Measurements from ENCODE around the gene SERPINA5.

The SERPINA5 gene
- total RNA-seq: 0 to 1.5 (median 0) reads per million in 17 experiments

- DNase-seq: peak in 2 of 4 experiments; percentile 4 to 5
Observed at GRCh38 chr14:94581127-94581999, at the start of gene SERPINA5. Gene SERPINA5, plus strand, starts transcription at chr14:94581426. Its CDS starts 5,937 bp downstream, at chr14:94587363.

- no peak for DNase-seq
Observed at GRCh38 chr14:94532447-94532846, 48.8 kb upstream of the SERPINA5 start.

- DNase-seq: no peak
Observed at GRCh38 chr14:94535506-94535905, 45.7 kb upstream of the SERPINA5 start.

GRCh38 chr14:94536836-94537235, 44.4 kb upstream of the SERPINA5 start:
- peak; percentile 5 to 7 (median 6) for DNase-seq

GRCh38 chr14:94538070-94538740, 43.0 kb upstream of the SERPINA5 start:
- DNase-seq: no peak

GRCh38 chr14:94539181-94539580, 42.0 kb upstream of the SERPINA5 start:
- no peak for DNase-seq

- no peak for DNase-seq
Observed at GRCh38 chr14:94540031-94540794, 41.0 kb upstream of the SERPINA5 start.

- no peak for DNase-seq
Observed at GRCh38 chr14:94541234-94541975, 39.8 kb upstream of the SERPINA5 start.

GRCh38 chr14:94542111-94542810, 39.0 kb upstream of the SERPINA5 start:
- no peak for DNase-seq

GRCh38 chr14:94542811-94543440, 38.3 kb upstream of the SERPINA5 start:
- DNase-seq: no peak

- no peak for DNase-seq
Observed at GRCh38 chr14:94543449-94544124, 37.6 kb upstream of the SERPINA5 start.

GRCh38 chr14:94544726-94545125, 36.5 kb upstream of the SERPINA5 start:
- no peak for DNase-seq

GRCh38 chr14:94545131-94545841, 35.9 kb upstream of the SERPINA5 start:
- no peak for DNase-seq

- no peak for DNase-seq
Observed at GRCh38 chr14:94547151-94547680, 34.0 kb upstream of the SERPINA5 start.

- no peak for DNase-seq
Observed at GRCh38 chr14:94547726-94548125, 33.5 kb upstream of the SERPINA5 start.

GRCh38 chr14:94548131-94548998, 32.9 kb upstream of the SERPINA5 start:
- no peak for DNase-seq

- peak; percentile 46 to 75 (median 68) for DNase-seq
Observed at GRCh38 chr14:94548999-94549985, 31.9 kb upstream of the SERPINA5 start.

Measured in suppressor macrophage (primary cell).